HL-60 (cell line): Measurements from ENCODE around the gene MIA3.

Source experiments
- DNase-seq, 2 experiments: peaks; one replicate each; pipeline ENCODE4 v3.0.0-alpha.2; 2010 to 2020; ENCODE audit warnings: low read depth in 1 of 2, low spot score in 1 of 2
- H3K27ac ChIP-seq: fragments of 250-450 bp; sonication (Bioruptor Pico); replicated peaks from 2 replicates; pipeline ENCODE4 v1.5.1; 2020; ENCODE audit warnings: mild to moderate bottlenecking, moderate library complexity
- H3K27me3 ChIP-seq: fragments of 250-450 bp; sonication (Bioruptor Pico); 2 replicates; pipeline ENCODE4 v1.5.1; 2021; ENCODE audit warnings: mild to moderate bottlenecking, moderate library complexity; ENCODE audit not compliant: insufficient read depth, poor library complexity, severe bottlenecking
- H3K4me3 ChIP-seq: replicated peaks from 2 replicates; pipeline ENCODE4 v1.5.1; 2011; ENCODE audit warnings: mild to moderate bottlenecking, control low read depth, low read length; ENCODE audit not compliant: insufficient read depth
- CTCF ChIP-seq: IDR thresholded peaks from one replicate; pipeline ENCODE4 v1.5.1; 2011; ENCODE audit warnings: low read length, control low read depth, inconsistent platforms; ENCODE audit not compliant: insufficient read depth
- GABPA ChIP-seq: IDR thresholded peaks from 2 replicates; pipeline ENCODE4 v1.6.1; 2012; ENCODE audit warnings: low read depth
- POLR2AphosphoS5 ChIP-seq: IDR thresholded peaks from 2 replicates; pipeline ENCODE4 v1.6.1; 2012; ENCODE audit warnings: low read depth
- SPI1 ChIP-seq: IDR thresholded peaks from 2 replicates; pipeline ENCODE4 v1.6.1; 2012; ENCODE audit warnings: low read depth, mild to moderate bottlenecking, borderline replicate concordance
- TF ChIP-seq, protein P1 (sequence below): IDR thresholded peaks from 2 replicates; pipeline ENCODE4 v1.6.1; 2012; ENCODE audit warnings: low read depth; ENCODE audit not compliant: insufficient replicate concordance

MIA3 gene

DNA sequence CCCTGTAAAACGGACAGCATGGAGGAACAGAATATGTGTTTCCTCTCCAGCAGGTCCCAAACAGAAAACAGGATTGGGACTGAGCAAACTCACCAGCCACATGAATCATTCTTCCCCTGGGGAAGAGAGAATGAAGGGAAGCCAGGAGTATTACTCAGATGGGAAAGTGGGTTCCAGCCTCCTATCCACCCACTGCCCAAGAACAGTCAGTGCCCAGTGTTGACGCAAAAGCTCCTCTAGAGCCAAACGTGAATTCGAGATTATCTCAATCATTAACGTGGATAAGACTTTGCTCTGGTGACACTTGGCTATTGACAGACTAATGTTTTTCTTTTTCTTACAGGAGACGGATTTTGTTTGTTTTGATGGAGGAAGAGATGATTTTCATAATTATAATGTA is 9.3 kb downstream of the MIA3 start:
- DNase-seq: no peak
- no peak overlapping the region for H3K4me3 ChIP-seq
- H3K27me3 ChIP-seq: no peaks in the 10 kb centered on the region
- TF ChIP-seq POLR2AphosphoS5 (no peak), SPI1 (no peak), CTCF (no peak), GABPA (no peak)
- TF ChIP-seq, protein P1, sequence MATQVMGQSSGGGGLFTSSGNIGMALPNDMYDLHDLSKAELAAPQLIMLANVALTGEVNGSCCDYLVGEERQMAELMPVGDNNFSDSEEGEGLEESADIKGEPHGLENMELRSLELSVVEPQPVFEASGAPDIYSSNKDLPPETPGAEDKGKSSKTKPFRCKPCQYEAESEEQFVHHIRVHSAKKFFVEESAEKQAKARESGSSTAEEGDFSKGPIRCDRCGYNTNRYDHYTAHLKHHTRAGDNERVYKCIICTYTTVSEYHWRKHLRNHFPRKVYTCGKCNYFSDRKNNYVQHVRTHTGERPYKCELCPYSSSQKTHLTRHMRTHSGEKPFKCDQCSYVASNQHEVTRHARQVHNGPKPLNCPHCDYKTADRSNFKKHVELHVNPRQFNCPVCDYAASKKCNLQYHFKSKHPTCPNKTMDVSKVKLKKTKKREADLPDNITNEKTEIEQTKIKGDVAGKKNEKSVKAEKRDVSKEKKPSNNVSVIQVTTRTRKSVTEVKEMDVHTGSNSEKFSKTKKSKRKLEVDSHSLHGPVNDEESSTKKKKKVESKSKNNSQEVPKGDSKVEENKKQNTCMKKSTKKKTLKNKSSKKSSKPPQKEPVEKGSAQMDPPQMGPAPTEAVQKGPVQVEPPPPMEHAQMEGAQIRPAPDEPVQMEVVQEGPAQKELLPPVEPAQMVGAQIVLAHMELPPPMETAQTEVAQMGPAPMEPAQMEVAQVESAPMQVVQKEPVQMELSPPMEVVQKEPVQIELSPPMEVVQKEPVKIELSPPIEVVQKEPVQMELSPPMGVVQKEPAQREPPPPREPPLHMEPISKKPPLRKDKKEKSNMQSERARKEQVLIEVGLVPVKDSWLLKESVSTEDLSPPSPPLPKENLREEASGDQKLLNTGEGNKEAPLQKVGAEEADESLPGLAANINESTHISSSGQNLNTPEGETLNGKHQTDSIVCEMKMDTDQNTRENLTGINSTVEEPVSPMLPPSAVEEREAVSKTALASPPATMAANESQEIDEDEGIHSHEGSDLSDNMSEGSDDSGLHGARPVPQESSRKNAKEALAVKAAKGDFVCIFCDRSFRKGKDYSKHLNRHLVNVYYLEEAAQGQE: no peak
- H3K27ac ChIP-seq: no peak overlapping the region

DNA sequence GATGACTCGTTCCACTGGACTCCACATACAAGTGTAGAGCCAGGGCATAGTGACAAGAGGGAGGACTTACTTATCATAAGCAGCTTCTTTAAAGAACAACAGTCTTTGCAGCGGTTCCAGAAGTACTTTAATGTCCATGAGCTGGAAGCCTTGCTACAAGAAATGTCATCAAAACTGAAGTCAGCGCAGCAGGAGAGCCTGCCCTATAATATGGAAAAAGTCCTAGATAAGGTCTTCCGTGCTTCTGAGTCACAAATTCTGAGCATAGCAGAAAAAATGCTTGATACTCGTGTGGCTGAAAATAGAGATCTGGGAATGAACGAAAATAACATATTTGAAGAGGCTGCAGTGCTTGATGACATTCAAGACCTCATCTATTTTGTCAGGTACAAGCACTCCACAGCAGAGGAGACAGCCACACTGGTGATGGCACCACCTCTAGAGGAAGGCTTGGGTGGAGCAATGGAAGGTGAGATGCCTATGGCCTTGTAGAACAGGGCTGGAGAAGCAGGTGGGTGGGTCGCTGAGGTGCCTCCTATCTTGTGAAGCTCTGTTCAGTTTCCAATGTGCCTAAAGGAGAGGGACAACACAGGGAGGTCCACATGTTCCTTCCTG is 12.1 kb downstream of the MIA3 start:
- no peak for DNase-seq
- H3K27ac ChIP-seq: no peak overlapping the region
- H3K4me3 ChIP-seq: no peak overlapping the region
- no peaks in the 10 kb centered on the region for H3K27me3 ChIP-seq
- no peak for TF ChIP-seq SPI1
- no peak for TF ChIP-seq GABPA
- TF ChIP-seq POLR2AphosphoS5: no peak
- TF ChIP-seq CTCF: no peak
- TF ChIP-seq, protein P1: no peak

DNA sequence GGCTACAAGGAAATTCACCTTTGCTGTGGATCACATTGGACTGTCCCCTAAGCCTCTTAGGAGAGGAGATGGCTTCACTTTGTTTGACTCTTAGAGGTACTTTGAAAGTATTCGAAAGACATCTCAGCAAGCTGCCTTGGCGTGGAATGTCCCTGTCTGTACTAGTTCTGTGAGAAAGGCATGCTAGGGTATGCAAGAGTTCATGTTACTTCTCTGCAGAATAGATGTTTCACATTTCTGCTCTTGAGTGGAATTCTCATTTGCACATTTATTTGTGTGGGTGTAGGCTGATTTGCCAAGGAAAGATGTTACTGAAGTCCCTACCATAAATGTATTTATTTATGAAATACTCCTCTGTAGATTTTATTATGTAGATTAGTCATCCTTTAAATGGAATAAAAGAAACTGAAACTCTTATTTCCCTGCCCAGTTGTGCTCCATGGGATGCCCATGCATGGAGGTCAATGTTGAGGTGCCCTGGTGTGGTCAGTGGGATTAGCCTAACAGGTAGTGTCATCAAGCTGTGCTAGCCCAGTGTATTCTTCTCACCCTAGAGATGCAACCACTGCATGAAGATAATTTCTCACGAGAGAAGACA is 13.8 kb downstream of the MIA3 start:
- TF ChIP-seq SPI1 (no peak), POLR2AphosphoS5 (no peak), CTCF (no peak), GABPA (no peak)
- TF ChIP-seq, protein P1: no peak
- no peak for DNase-seq
- no peak overlapping the region for H3K4me3 ChIP-seq
- no peaks in the 10 kb centered on the region for H3K27me3 ChIP-seq
- H3K27ac ChIP-seq: no peak overlapping the region
